ENCODE data around the gene ARSB. TPM values are rescaled to one million over a fixed set of nuclear protein-coding genes. Genes with fewer than 3 reads are reported as not detected.

The ARSB gene
- total and polyA plus RNA-seq, 10 of the 15 experiments (the other 5 are each of a cell fraction or from before 2014, with no cell fraction given): 1.2 to 8.2 (median 6.1) TPM

GRCh38 chr5:78985116-78985724, at the start of gene ARSB (continued):
- TF ChIP-seq PRDM15 (CRISPR knock-in tag; IDR thresholded peaks at IDR 0.05) (no peak), SMAD5 (IDR thresholded peaks at IDR 0.05; ENCODE audit: low read depth) (0 out of 2 replicates have a peak, but pooled peaks have one; percentile 72), CHD1 (IDR thresholded peaks at IDR 0.05; ENCODE audit: low read depth, low read length) (peak; percentile 38; the same call in 1 of the 2 replicates), E2F8 (IDR thresholded peaks at IDR 0.05; ENCODE audit: low read depth, partially characterized antibody) (no peak), RELA (IDR thresholded peaks at IDR 0.05; ENCODE audit: borderline replicate concordance, partially characterized antibody) (no peak), ZZZ3 (IDR thresholded peaks at IDR 0.05; ENCODE audit: control insufficient read depth, insufficient read length, low read depth) (no peak), ZSCAN29 (IDR thresholded peaks at IDR 0.05) (no peak; the same call in 1 of the 2 replicates), GATAD2B (conservative IDR thresholded peaks at IDR 0.05; ENCODE audit: low read depth) (peak; percentile 91), CTCF (IDR thresholded peaks at IDR 0.05 in 2 of 3, conservative IDR thresholded peaks at IDR 0.05 in 1 of 3; ENCODE audit: control insufficient read depth in 2 of 3, extremely low read depth in 1 of 3, insufficient read depth in 1 of 3, low read depth in 3 of 3, low read length in 3 of 3) (0 out of 6 replicates have a peak, but pooled peaks of 1 of the 3 experiments have one; percentile 4), FOS (IDR thresholded peaks at IDR 0.05; ENCODE audit: borderline replicate concordance, extremely low read depth, insufficient read length) (no peak), ATF2 (IDR thresholded peaks at IDR 0.05; ENCODE audit: low read length) (no peak; the same call in 1 of the 2 replicates), SMC3 (IDR thresholded peaks at IDR 0.05; ENCODE audit: borderline replicate concordance, low read length) (no peak), NKRF (conservative IDR thresholded peaks at IDR 0.05) (peak; percentile 61), YY1 (IDR thresholded peaks at IDR 0.05; ENCODE audit: low read depth, low read length) (no peak), HCFC1 (IDR thresholded peaks at IDR 0.05; ENCODE audit: low read length) (peak; percentile 3; the same call in 1 of the 2 replicates)
- TF ChIP-seq, protein P1, sequence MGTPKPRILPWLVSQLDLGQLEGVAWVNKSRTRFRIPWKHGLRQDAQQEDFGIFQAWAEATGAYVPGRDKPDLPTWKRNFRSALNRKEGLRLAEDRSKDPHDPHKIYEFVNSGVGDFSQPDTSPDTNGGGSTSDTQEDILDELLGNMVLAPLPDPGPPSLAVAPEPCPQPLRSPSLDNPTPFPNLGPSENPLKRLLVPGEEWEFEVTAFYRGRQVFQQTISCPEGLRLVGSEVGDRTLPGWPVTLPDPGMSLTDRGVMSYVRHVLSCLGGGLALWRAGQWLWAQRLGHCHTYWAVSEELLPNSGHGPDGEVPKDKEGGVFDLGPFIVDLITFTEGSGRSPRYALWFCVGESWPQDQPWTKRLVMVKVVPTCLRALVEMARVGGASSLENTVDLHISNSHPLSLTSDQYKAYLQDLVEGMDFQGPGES (IDR thresholded peaks at IDR 0.05): 0 out of 2 replicates have a peak, but pooled peaks have one; percentile 12

Measured in GM12878 (cell line).